HG02981 (cell line): Measurements from ENCODE around the gene MACROD2.
"Not testable (repeated sequence)": the region's sequence is repeated elsewhere in the genome, so short reads cannot be mapped to it uniquely, and the experiment has no call there.

Experiments
- ATAC-seq: cut with Tn5 transposase; IDR thresholded peaks from one replicate; pipeline ENCODE4 v1.9.1; 2021; ENCODE audit warnings: mild to moderate bottlenecking, moderate library complexity; ENCODE audit not compliant: unreplicated experiment

MACROD2 gene

DNA sequence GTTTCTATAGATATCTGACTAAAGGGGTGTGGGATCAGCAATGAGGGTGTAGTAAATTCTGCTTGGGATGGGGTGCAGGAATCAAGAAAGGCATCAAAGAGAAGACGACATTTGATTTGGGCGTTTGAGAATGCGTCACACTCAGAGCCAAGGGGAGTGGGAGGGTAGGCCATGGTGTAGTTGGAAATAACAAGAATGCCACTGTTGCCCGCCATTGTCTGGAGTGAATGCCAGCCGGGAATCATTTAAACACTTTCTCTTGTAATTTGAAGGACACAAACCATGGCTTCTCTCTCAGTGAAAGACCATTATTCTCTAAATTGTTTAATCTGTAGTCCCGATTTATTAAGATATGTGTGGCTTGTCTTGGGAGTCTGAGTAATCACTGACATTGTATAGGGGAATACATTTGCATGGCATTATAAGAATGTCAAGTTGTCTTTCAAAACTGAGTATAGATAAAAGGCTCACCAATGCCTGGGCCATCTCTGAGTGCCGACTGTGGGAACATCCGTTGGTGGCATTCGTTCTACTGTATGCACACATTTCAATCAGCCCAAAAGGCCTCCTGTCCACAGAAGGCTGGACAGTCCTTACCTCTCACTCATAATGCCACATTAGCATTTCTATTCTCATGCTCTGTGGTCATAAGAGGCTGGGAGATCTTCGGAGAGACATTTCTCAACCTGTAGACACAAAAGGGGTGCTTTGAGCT lies 1800.1 kb downstream of the MACROD2 start:
- no peak for ATAC-seq

DNA sequence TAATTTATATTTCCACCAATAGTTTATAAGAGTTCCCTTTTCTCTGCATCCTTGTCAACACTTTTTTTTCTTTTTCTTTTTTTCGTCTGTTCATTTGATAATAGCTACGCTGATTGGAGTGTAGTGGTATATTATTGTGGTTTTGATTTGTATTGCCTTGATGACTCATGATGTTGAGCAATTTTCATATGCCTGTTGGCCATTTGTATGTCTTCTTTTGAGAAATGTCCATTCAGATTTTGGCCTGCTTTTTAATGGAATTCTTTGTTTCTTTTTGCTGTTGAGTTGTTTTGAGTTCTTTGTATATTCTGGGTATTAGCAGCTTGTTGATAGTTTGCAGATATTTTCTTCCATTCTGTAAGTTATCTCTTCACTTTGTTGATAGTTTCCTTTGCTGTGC lies 1804.6 kb downstream of the MACROD2 start:
- ATAC-seq: no peak

GRCh38 chr20:15802020-15802419 lies 1806.7 kb downstream of the MACROD2 start:
- ATAC-seq: no peak

GRCh38 chr20:15805154-15805553 lies 1809.8 kb downstream of the MACROD2 start:
- ATAC-seq: no peak

GRCh38 chr20:15806105-15806504 lies 1810.8 kb downstream of the MACROD2 start:
- no peak for ATAC-seq

- no peak for ATAC-seq
Measured at GRCh38 chr20:15807271-15807670, 1812.0 kb downstream of the MACROD2 start.

DNA sequence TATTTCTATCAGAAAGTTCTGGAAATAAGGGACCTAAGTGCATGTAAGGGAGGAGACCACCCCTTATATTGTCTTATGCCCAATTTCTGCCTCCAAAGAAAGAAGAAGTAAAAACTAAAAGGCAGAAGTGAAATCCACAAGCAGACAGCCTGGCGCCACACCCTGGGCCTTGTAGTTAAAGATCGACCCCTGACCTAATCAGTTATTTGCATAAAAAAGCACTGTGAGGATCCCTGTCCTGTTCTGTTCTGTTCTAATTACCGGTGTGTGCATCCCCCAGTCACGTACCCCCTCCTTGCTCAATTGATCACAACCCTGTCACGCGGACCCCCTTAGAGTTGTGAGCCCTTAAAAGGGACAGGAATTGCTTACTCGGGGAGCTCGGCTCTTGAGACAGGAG lies 1812.5 kb downstream of the MACROD2 start:
- ATAC-seq: not testable (repeated sequence)

DNA sequence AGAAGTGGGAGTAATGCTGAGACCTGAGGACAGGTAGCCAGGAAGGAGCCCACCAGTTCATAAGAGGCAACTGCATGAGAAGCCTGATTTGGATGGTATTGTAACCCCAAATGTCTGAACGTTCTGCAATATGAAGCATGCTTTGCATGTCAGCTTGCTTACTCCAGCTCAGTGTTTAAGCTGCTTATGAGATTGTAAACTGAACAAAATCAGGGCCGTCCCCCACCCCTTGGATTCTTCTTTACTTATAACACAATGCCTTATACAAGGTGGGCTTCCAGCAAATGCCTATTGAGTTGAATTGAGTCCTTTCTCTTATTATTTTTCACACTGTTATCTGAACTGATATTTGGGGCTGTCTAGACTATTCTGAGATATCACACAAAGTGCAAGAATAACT lies 1816.6 kb downstream of the MACROD2 start:
- ATAC-seq: no peak

GRCh38 chr20:15812696-15813095 lies 1817.4 kb downstream of the MACROD2 start:
- ATAC-seq: no peak

- ATAC-seq: no peak
Measured at GRCh38 chr20:15814360-15814759, 1819.0 kb downstream of the MACROD2 start.

GRCh38 chr20:15814911-15815310 lies 1819.6 kb downstream of the MACROD2 start:
- no peak for ATAC-seq

GRCh38 chr20:15817351-15817750 lies 1822.0 kb downstream of the MACROD2 start:
- ATAC-seq: no peak

DNA sequence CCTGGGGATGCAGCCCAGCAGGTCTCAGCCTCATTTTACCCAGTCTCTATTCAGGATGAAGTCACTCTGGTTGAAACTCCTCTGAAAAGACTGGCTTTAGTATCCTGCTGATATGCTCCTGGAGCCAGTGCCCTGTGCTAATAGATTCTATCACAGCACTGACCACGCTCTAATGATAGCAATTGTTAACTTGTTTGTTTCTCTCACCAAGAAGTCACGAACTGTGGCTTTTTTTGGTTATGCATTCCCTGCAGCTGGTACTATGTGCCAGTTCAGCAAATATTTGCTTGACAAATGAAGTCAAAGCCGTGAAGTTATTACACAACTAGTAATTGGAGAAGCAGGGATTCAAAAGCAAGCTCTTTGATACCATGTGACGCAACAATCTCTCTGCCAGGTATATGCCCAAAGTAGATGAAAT lies 1823.3 kb downstream of the MACROD2 start:
- ATAC-seq: no peak

DNA sequence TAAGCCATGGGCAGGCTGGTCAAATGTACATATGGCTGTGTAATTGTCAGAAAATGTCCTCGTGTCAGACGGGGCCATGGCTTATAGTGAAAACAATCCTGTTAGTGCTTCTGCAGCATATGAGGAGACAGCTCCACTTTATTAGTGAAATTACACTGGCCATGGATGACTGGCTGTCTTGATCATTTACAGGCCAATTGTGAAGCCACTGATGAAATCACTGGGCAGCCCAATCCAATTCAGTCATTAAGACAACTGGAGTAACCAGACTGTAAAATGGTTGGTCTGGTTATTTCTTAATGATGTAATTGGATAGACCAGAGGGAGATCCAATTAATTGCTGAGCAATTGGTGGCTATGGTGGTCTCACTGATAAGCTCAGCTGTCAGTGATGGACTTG lies 1828.4 kb downstream of the MACROD2 start:
- ATAC-seq: no peak

- no peak for ATAC-seq
Measured at GRCh38 chr20:15827628-15828027, 1832.3 kb downstream of the MACROD2 start.

DNA sequence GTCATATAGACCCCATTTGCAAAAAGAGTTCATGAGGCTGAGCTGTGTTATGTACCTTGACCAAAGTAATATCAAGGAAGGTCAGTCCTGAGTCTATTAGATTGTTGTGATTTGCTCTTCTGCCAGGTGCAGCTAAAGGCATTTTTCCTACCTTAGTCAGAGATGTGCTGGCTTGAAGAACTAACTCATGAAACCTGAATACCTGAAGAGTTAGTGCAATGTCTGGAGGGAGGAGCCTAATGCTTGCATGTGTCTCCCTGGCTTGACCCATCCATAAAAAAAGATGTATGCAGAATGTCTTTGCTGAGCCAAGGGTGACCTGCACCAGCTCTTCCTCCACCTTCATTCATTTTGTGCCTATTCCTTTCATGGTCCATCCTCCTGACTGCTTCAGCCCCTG lies 1835.9 kb downstream of the MACROD2 start:
- no peak for ATAC-seq

- ATAC-seq: no peak
Measured at GRCh38 chr20:15832512-15832911, 1837.2 kb downstream of the MACROD2 start.

GRCh38 chr20:15834857-15835256 lies 1839.5 kb downstream of the MACROD2 start:
- ATAC-seq: no peak

DNA sequence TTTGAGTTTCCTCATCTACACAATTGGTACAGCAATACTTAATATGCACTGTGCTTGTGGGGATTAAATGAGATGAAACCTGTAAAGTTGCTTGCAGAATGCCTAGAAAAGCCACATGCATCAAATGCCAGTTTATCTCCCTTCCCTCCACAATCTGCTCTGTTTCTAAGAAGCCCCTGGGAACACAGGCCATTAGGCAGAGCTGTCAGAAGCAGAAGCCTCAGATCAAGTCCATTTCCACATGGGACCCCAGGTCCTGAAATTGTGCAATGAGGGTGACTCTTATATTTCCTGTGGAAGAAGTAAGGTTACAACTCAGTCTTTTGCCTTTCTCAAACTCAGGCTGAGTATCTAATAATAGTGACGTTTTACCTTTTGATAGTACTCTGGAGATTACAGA lies 1840.5 kb downstream of the MACROD2 start:
- no peak for ATAC-seq

- no peak for ATAC-seq
Measured at GRCh38 chr20:15836634-15837033, 1841.3 kb downstream of the MACROD2 start.

DNA sequence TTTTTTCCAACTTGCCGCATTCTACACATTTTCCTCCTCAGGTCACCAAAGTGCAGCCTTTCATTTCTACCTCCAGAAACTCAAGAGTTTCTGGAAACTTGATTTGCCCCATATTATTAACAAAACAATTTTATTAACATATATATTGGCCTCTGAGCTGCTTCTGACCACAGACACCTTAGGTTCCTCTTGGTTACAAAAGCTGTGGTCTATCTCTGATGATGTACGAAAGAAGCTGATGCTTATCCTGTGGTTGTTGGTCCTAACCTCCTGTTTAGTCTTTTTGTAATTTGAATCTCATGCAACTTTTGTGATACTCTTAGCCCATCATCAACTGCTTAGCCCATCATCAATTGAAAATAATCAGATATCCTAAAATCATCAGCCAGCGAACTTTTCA lies 1842.2 kb downstream of the MACROD2 start:
- ATAC-seq: no peak

- no peak for ATAC-seq
Measured at GRCh38 chr20:15838466-15838865, 1843.2 kb downstream of the MACROD2 start.

DNA sequence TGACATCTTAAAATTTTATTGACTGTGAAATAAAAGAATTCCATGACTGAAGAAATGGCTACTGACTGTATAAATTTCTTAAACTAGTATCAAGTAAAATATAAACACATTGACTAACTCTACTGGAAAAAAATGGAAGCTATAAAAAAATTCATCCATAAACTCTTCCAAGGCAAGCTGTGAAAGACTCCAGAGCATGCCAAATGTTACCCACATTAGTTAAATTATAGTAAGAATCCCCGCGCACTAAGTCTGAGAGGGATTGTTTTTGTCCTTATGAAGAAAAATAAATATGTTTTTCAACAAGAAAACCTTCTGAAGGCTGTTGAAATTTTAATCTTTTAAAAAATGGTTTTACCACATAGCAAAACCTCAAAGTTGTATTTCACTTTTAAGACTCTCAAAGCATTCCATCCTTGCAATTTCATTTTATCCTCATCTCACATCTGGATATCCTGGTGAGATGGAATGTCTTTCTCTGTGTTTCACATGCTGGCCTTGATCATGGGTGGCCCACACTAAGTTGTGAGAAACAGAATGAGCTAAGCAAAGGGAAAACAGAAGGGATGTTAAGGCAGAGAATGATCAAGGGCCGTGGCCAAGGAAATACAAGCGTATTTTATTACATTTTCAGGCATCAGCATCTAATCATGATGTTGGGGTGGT lies 1845.5 kb downstream of the MACROD2 start:
- no peak for ATAC-seq
